ENCODE results near the gene EVPL.

GRCh38 chr17:76038050-76038449 is 10.9 kb upstream of the EVPL start:
- TF ChIP-seq CTCF (conservative IDR thresholded peaks at IDR 0.05; ENCODE audit: low read length): no peak
- TF ChIP-seq EZH2phosphoT487 (IDR thresholded peaks at IDR 0.05; ENCODE audit: borderline replicate concordance, low read depth, low read length): no peak

All from OCI-LY7 (cell line).